B cell (primary cell): ENCODE results near the gene MAP1S.

Experiments
- EZH2 ChIP-seq: IDR thresholded peaks from 2 replicates; pipeline ENCODE4 v1.6.1; 2012; ENCODE audit warnings: borderline replicate concordance, low read depth, mild to moderate bottlenecking, moderate library complexity, low read length; ENCODE audit not compliant: insufficient read depth, poor library complexity, severe bottlenecking
- TF ChIP-seq, protein P1 (sequence below): fragments of 200-600 bp; IDR thresholded peaks from one replicate; pipeline ENCODE4 v1.8.0; 2022; ENCODE audit warnings: antibody characterized with exemption, mild to moderate bottlenecking

DNA sequence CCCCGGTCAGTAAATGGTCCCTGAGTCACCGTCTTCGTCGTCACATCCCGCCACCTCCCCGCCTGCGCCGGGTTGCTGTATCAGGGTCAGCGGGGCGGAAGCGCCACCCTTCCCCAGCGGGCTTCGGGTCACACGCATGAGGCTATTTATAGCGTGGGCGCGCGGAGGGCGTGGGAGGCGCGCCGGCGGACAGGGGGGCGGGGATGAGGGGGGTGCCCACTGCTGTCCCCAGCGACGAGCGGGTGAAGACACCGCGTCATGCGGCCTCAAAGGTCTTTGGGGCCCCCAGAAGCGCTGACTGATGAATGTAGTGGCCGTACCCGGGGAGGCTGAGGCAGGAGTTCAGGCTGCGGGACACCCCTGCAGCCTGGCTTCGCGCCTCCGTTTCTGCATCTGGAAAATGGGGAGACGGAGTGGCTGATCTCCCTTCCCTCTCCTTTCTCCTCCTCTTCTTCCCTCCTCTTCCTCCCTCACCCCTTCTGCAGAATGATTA is 39.0 kb upstream of the MAP1S start:
- TF ChIP-seq, protein P1, sequence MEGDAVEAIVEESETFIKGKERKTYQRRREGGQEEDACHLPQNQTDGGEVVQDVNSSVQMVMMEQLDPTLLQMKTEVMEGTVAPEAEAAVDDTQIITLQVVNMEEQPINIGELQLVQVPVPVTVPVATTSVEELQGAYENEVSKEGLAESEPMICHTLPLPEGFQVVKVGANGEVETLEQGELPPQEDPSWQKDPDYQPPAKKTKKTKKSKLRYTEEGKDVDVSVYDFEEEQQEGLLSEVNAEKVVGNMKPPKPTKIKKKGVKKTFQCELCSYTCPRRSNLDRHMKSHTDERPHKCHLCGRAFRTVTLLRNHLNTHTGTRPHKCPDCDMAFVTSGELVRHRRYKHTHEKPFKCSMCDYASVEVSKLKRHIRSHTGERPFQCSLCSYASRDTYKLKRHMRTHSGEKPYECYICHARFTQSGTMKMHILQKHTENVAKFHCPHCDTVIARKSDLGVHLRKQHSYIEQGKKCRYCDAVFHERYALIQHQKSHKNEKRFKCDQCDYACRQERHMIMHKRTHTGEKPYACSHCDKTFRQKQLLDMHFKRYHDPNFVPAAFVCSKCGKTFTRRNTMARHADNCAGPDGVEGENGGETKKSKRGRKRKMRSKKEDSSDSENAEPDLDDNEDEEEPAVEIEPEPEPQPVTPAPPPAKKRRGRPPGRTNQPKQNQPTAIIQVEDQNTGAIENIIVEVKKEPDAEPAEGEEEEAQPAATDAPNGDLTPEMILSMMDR, result no peak
- no peak for TF ChIP-seq EZH2
